Suprapubic skin (tissue), 4 donors: Measurements from ENCODE around the gene ADM2.

Experiments
- POLR2A ChIP-seq, 2 donors: fragments of 450-650 bp; IDR thresholded peaks; one replicate each; pipeline ENCODE4 v1.6.1; 2017; ENCODE audit warnings: antibody characterized with exemption in 2 of 2, mild to moderate bottlenecking in 2 of 2, moderate library complexity in 2 of 2
- POLR2AphosphoS5 ChIP-seq, 3 donors: sonication (generic); formaldehyde crosslinking; IDR thresholded peaks; one replicate each; pipeline ENCODE4 v1.6.1; 2017; ENCODE audit warnings: antibody characterized with exemption in 3 of 3

- TF ChIP-seq POLR2A (IDR thresholded peaks at IDR 0.05), result no peak
- TF ChIP-seq POLR2AphosphoS5 (IDR thresholded peaks at IDR 0.05), result no peak
Measured at GRCh38 chr22:50434849-50435248, 46.5 kb upstream of the ADM2 start.
